A549 (cell line): ENCODE results near the gene EIF3D. TPM values are rescaled to one million over a fixed set of nuclear protein-coding genes. Genes with fewer than 3 reads are reported as not detected.

ENCODE experiments used
- ATAC-seq, 2 experiments: fragments of 200-7000 bp in 1 of 2; fragments of >200 bp in 1 of 2; cut with Nextera tagmentation in 1 of 2; cut with Tn5 transposase in 1 of 2; 3 replicates each; pipeline versions ENCODE4 v1.8.0 to v1.9.1; 2018 to 2020; ENCODE audit warnings: mild to moderate bottlenecking in 1 of 2, moderate library complexity in 1 of 2
- CTCF ChIA-PET: fragments of 300-600 bp; sonication (Branson Sonifier 250); formaldehyde crosslinking; extraction: SDS; loops from one replicate; lab custom pipeline; 2021; ENCODE audit warnings: antibody characterized with exemption, inconsistent platforms; lab: Yijun Ruan, JAX
- POLR2A ChIA-PET: fragments of 350-600 bp; formaldehyde crosslinking; extraction: SDS; loops from one replicate; lab custom pipeline; 2021; ENCODE audit warnings: antibody characterized with exemption, inconsistent platforms; lab: Yijun Ruan, JAX
- DNase-seq, 2 experiments: peaks; one replicate each; pipeline versions ENCODE4 v3.0.0 to v3.0.0-alpha.2; 2011 to 2016; ENCODE audit warnings: low read depth in 1 of 2, low spot score in 1 of 2
- FAIRE-seq: peaks from 2 replicates; lab custom pipeline; 2011; peaks lifted over from hg19 to GRCh38; lab: Jason Lieb, UNC
- H3K27ac ChIP-seq, 2 experiments: fragments of >200 bp; sonication (Bioruptor Twin); formaldehyde crosslinking; 3 replicates each; pipeline ENCODE4 v1.5.1; 2016 to 2017
- H3K4me1 ChIP-seq: fragments of >200 bp; sonication (Bioruptor Twin); formaldehyde crosslinking; 3 replicates; pipeline ENCODE4 v1.6.1; 2016
- H3K4me2 ChIP-seq: fragments of >200 bp; sonication (Bioruptor Twin); formaldehyde crosslinking; 3 replicates; pipeline ENCODE4 v1.6.1; 2016
- H3K4me3 ChIP-seq: fragments of >200 bp; sonication (Bioruptor Twin); formaldehyde crosslinking; 3 replicates; pipeline ENCODE4 v1.5.1; 2016
- H3K9me3 ChIP-seq: fragments of >200 bp; sonication (Bioruptor Twin); formaldehyde crosslinking; 3 replicates; pipeline ENCODE4 v1.6.1; 2016
- CHD2 ChIP-seq: fragments of 150-350 bp; IDR thresholded peaks from 2 replicates; pipeline ENCODE4 v1.6.1; 2014; ENCODE audit warnings: low read length; ENCODE audit not compliant: partially characterized antibody
- CHD4 ChIP-seq: fragments of 200-600 bp; sonication (generic); IDR thresholded peaks from 2 replicates; pipeline ENCODE4 v1.6.1; 2016; ENCODE audit warnings: antibody characterized with exemption, mild to moderate bottlenecking, borderline replicate concordance
- CTCF ChIP-seq: fragments of >200 bp; sonication (Bioruptor Twin); formaldehyde crosslinking; IDR thresholded peaks from 3 replicates; pipeline ENCODE4 v1.5.1; 2016
- EHMT2 ChIP-seq: fragments of 200-600 bp; sonication (generic); IDR thresholded peaks from 2 replicates; pipeline ENCODE4 v1.6.1; 2016; ENCODE audit warnings: antibody characterized with exemption, low read depth, mild to moderate bottlenecking, moderate library complexity
- EP300 ChIP-seq, 2 experiments: fragments of >200 bp; sonication (Bioruptor Twin); formaldehyde crosslinking; IDR thresholded peaks; 2 replicates in 1 of 2; 3 replicates in 1 of 2; pipeline ENCODE4 v1.6.1; 2016 to 2017
- ESRRA ChIP-seq: fragments of 150-350 bp; IDR thresholded peaks from 2 replicates; pipeline ENCODE4 v1.6.1; 2014; ENCODE audit warnings: mild to moderate bottlenecking, low read length, borderline replicate concordance
- GATA3 ChIP-seq: IDR thresholded peaks from 2 replicates; pipeline ENCODE4 v1.6.1; 2012; ENCODE audit warnings: borderline replicate concordance
- HMGXB4 ChIP-seq: fragments of 250-450 bp; sonication (Bioruptor Pico); IDR thresholded peaks from 2 replicates; pipeline ENCODE4 v1.5.0; 2021; ENCODE audit warnings: mild to moderate bottlenecking, moderate library complexity, borderline replicate concordance
- HOXB5 ChIP-seq: fragments of 250-450 bp; sonication (Bioruptor Pico); IDR thresholded peaks from 2 replicates; pipeline ENCODE4 v1.5.0; 2020; ENCODE audit warnings: mild to moderate bottlenecking, moderate library complexity
- MAFK ChIP-seq: fragments of 450-650 bp; IDR thresholded peaks from 2 replicates; pipeline ENCODE4 v1.6.1; 2014; ENCODE audit not compliant: partially characterized antibody
- MAX ChIP-seq: IDR thresholded peaks from 2 replicates; pipeline ENCODE4 v1.6.1; 2012
- MAZ ChIP-seq: fragments of 150-350 bp; IDR thresholded peaks from 2 replicates; pipeline ENCODE4 v1.6.1; 2014; ENCODE audit warnings: antibody characterized with exemption, low read depth, low read length, borderline replicate concordance
- NFE2L2 ChIP-seq: fragments of 150-350 bp; conservative IDR thresholded peaks from 2 replicates; pipeline ENCODE4 v1.6.1; 2014; ENCODE audit warnings: low read length
- NPAS2 ChIP-seq: fragments of 250-450 bp; sonication (Bioruptor Pico); IDR thresholded peaks from 2 replicates; pipeline ENCODE4 v1.8.0; 2022; ENCODE audit warnings: mild to moderate bottlenecking, moderate library complexity, borderline replicate concordance
- NR3C1 ChIP-seq: fragments of >200 bp; sonication (Bioruptor Twin); formaldehyde crosslinking; IDR thresholded peaks from 3 replicates; pipeline ENCODE4 v1.6.1; 2017
- POLR2AphosphoS2 ChIP-seq: conservative IDR thresholded peaks from 2 replicates; pipeline ENCODE4 v1.6.1; 2012; ENCODE audit warnings: low read length, improper control_type of control experiment, inconsistent platforms
- RAD21 ChIP-seq, 2 experiments: fragments of >200 bp in 1 of 2; sonication (Bioruptor Twin) in 1 of 2; formaldehyde crosslinking in 1 of 2; IDR thresholded peaks in 1 of 2; conservative IDR thresholded peaks in 1 of 2; 2 replicates in 1 of 2; 3 replicates in 1 of 2; pipeline ENCODE4 v1.6.1; 2012 to 2018; ENCODE audit warnings: inconsistent platforms in 1 of 2
- RARB ChIP-seq: fragments of 250-450 bp; sonication (Bioruptor Pico); IDR thresholded peaks from 2 replicates; pipeline ENCODE4 v1.8.0; 2021; ENCODE audit warnings: mild to moderate bottlenecking, moderate library complexity
- SMC3 ChIP-seq: fragments of >200 bp; sonication (Bioruptor Twin); formaldehyde crosslinking; IDR thresholded peaks from 3 replicates; pipeline ENCODE4 v1.6.1; 2018; ENCODE audit warnings: inconsistent platforms
- SREBF2 ChIP-seq: fragments of 450-650 bp; IDR thresholded peaks from 2 replicates; pipeline ENCODE4 v1.6.1; 2014; ENCODE audit warnings: mild to moderate bottlenecking, moderate library complexity
- USF2 ChIP-seq: fragments of 450-650 bp; IDR thresholded peaks from 2 replicates; pipeline ENCODE4 v1.6.1; 2014; ENCODE audit warnings: antibody characterized with exemption
- ZFP36 ChIP-seq: fragments of 450-650 bp; IDR thresholded peaks from 2 replicates; pipeline ENCODE4 v1.6.1; 2014; ENCODE audit warnings: borderline replicate concordance; ENCODE audit not compliant: partially characterized antibody
- ZNF302 ChIP-seq: fragments of 250-450 bp; sonication (Bioruptor Pico); IDR thresholded peaks from 2 replicates; pipeline ENCODE4 v1.9.0; 2021; ENCODE audit warnings: inconsistent platforms, mild to moderate bottlenecking, moderate library complexity
- ZSCAN20 ChIP-seq: fragments of 250-450 bp; sonication (Bioruptor Pico); IDR thresholded peaks from 2 replicates; pipeline ENCODE4 v1.8.0; 2022; ENCODE audit warnings: mild to moderate bottlenecking, moderate library complexity
- WGBS: methylation state at CpG from one replicate; pipeline ENCODE4 v1.1.6; 2017; ENCODE audit errors: missing lambda C conversion rate; 5-methylcytosine and 5-hydroxymethylcytosine counted together
- polyA plus RNA-seq, 4 experiments: library from polyadenylated mRNA; depleted of rRNA in 3 of 4; stranded (reverse); fragments of >200 nt; fragmentation: RNase III in 1 of 4; extraction: RNeasy Plus Mini Kit Qiagen cat#74134 plus additional on column Dnase treatment in 1 of 4; gene quantifications; 2 replicates in 3 of 4; 3 replicates in 1 of 4; pipeline ENCODE4 v1.2.3, GENCODE V29; 2011 to 2017

The EIF3D gene
- polyA plus RNA-seq, 2 of the 4 experiments (the other 2 are of a cell fraction), result 171 to 304 TPM

- ATAC-seq, result no peak
- CTCF ChIA-PET, result interaction anchor here (0.6 kb wide), 1 partner anchor 292 kb away, joined by 3 read pairs; no protein-coding TSS in a partner anchor
- TF ChIP-seq USF2 (no peak), CHD2 (no peak), MAZ (no peak), ZSCAN20 (no peak), CHD4 (no peak), EHMT2 (no peak), NPAS2 (CRISPR knock-in tag) (no peak), HMGXB4 (no peak)
- H3K9me3 ChIP-seq, result no peaks in the 10 kb centered on the region
- WGBS, result 95% methylated on average over 33 of the region's 48 CpGs
- DNase-seq, result no peak
- POLR2A ChIA-PET, result no interaction called here
- no peak overlapping the region for H3K27ac ChIP-seq
- FAIRE-seq, result no peak
- peaks cover 15% of the 10 kb centered on the region for H3K4me1 ChIP-seq
- no peak overlapping the region for H3K4me2 ChIP-seq
- no peak overlapping the region for H3K4me3 ChIP-seq
These were observed 35.6 kb upstream of the EIF3D start for GRCh38 chr22:36564422-36565158.

GRCh38 chr22:36563898-36564297 lies 34.9 kb upstream of the EIF3D start:
- no peak overlapping the region for H3K4me2 ChIP-seq
- peaks cover 15% of the 10 kb centered on the region for H3K4me1 ChIP-seq
- H3K4me3 ChIP-seq, result no peak overlapping the region
- CTCF ChIA-PET, result no interaction called here
- ATAC-seq (no peak), FAIRE-seq (no peak)
- POLR2A ChIA-PET, result no interaction called here
- no peaks in the 10 kb centered on the region for H3K9me3 ChIP-seq
- WGBS, result 82% methylated on average over 3 of the region's 5 CpGs
- no peak overlapping the region for H3K27ac ChIP-seq
- TF ChIP-seq CHD2 (no peak), MAX (no peak), POLR2AphosphoS2 (no peak), SREBF2 (no peak), MAFK (no peak), SMC3 (no peak), RAD21 (conservative IDR thresholded peaks at IDR 0.05 in 1 of 2, IDR thresholded peaks at IDR 0.05 in 1 of 2) (no peak), NR3C1 (no peak), GATA3 (no peak), HOXB5 (no peak), ESRRA (no peak), NFE2L2 (no peak), EP300 (IDR thresholded peaks at IDR 0.05) (no peak), RARB (CRISPR knock-in tag) (no peak), ZNF302 (CRISPR knock-in tag) (no peak)
- TF ChIP-seq, all 56 proteins: peak for 0
- DNase-seq, result no peak

- Histone ChIP-seq H3K4me1 (peaks cover 15% of the 10 kb centered on the region), H3K4me2 (no peak overlapping the region), H3K27ac (peak overlapping the region; percentile 33 to 78; a peak in 3 of 6 replicates), H3K4me3 (no peak overlapping the region), H3K9me3 (no peaks in the 10 kb centered on the region)
- DNase-seq, result no peak
- ChIA-PET CTCF (no interaction called here), POLR2A (no interaction called here)
- no peak; a peak in 1 of 6 replicates for ATAC-seq
- TF ChIP-seq ZFP36 (no peak), CTCF (no peak)
- FAIRE-seq, result no peak
- WGBS, result 81% methylated on average over 5 of the region's 12 CpGs
These were observed 34.5 kb upstream of the EIF3D start for GRCh38 chr22:36563444-36563843.
